ENCODE measurements around the gene PIK3CG.
A peak's percentile ranks its signal among the peaks of the same experiment; 100 is the strongest.
"Not testable (repeated sequence)": the region's sequence is repeated elsewhere in the genome, so short reads cannot be mapped to it uniquely, and the experiment has no call there.

The PIK3CG gene

GRCh38 chr7:106836816-106837215 lies 28.3 kb upstream of the PIK3CG start:
- Histone ChIP-seq H3K27me3 (no peaks in the 10 kb centered on the region), H3K9ac (no peak overlapping the region), H3K4me3 (no peak overlapping the region), H3K4me1 (peaks cover 0 to 16% (median 10%) of the 10 kb centered on the region in 10 experiments; a peak in 16 of 20 replicates), H3K4me2 (no peak overlapping the region), H3K36me3 (no peaks in the 10 kb centered on the region), H3K9me3 (replicated peaks in 1 of 11) (peaks cover 0 to 18% (median 0%) of the 10 kb centered on the region in 11 experiments; a peak in 4 of 22 replicates), H4K20me1 (no peaks in the 10 kb centered on the region), H3K27ac (no peak overlapping the region)
- TF ChIP-seq Cebpa-rat (IDR thresholded peaks at IDR 0.05) = no peak

- peaks cover 0 to 18% (median 0%) of the 10 kb centered on the region in 11 experiments; a peak in 4 of 22 replicates for H3K9me3 ChIP-seq (replicated peaks in 1 of 11)
- H3K4me2 ChIP-seq = 0 out of 22 replicates have a peak overlapping the region, but pooled peaks of 1 of the 11 experiments have one; percentile 23
These were observed 25.6 kb upstream of the PIK3CG start for GRCh38 chr7:106839511-106839910.

GRCh38 chr7:106840342-106840741 lies 24.7 kb upstream of the PIK3CG start:
- H3K4me2 ChIP-seq = peak overlapping the region in 10 of 11 experiments; percentile 7 to 42 (median 20); a peak in 10 of 22 replicates
- no peak overlapping the region for H3K9ac ChIP-seq
- H3K4me3 ChIP-seq = no peak overlapping the region

More at GRCh38 chr7:106839511-106839910, 25.6 kb upstream of the PIK3CG start:
- no peaks in the 10 kb centered on the region for H3K36me3 ChIP-seq
- TF ChIP-seq Cebpa-rat (IDR thresholded peaks at IDR 0.05) = no peak
- no peak overlapping the region for H3K9ac ChIP-seq
- no peak overlapping the region for H3K4me3 ChIP-seq
- H4K20me1 ChIP-seq = no peaks in the 10 kb centered on the region
- no peaks in the 10 kb centered on the region for H3K27me3 ChIP-seq
- H3K27ac ChIP-seq = no peak overlapping the region
- peaks cover 0 to 16% (median 10%) of the 10 kb centered on the region in 10 experiments; a peak in 16 of 20 replicates for H3K4me1 ChIP-seq

GRCh38 chr7:106841896-106842390 lies 23.1 kb upstream of the PIK3CG start:
- Histone ChIP-seq H3K9me3 (replicated peaks in 1 of 11) (peaks cover 0 to 15% (median 0%) of the 10 kb centered on the region in 11 experiments; a peak in 4 of 22 replicates), H3K27ac (no peak overlapping the region), H3K36me3 (no peaks in the 10 kb centered on the region), H3K9ac (no peak overlapping the region), H3K27me3 (no peaks in the 10 kb centered on the region), H3K4me2 (no peak overlapping the region), H3K4me1 (peaks cover 0 to 16% (median 10%) of the 10 kb centered on the region in 10 experiments; a peak in 16 of 20 replicates), H4K20me1 (no peaks in the 10 kb centered on the region), H3K4me3 (no peak overlapping the region)
- no peak for TF ChIP-seq Cebpa-rat (IDR thresholded peaks at IDR 0.05)

More at GRCh38 chr7:106840342-106840741, 24.7 kb upstream of the PIK3CG start:
- TF ChIP-seq Cebpa-rat (IDR thresholded peaks at IDR 0.05) = no peak
- Histone ChIP-seq H3K27ac (no peak overlapping the region), H4K20me1 (no peaks in the 10 kb centered on the region), H3K4me1 (peaks cover 0 to 16% (median 10%) of the 10 kb centered on the region in 10 experiments; a peak in 16 of 20 replicates), H3K9me3 (replicated peaks in 1 of 11) (peaks cover 0 to 18% (median 0%) of the 10 kb centered on the region in 11 experiments; a peak in 4 of 22 replicates), H3K36me3 (no peaks in the 10 kb centered on the region), H3K27me3 (no peaks in the 10 kb centered on the region)

- Histone ChIP-seq H3K36me3 (no peaks in the 10 kb centered on the region), H3K4me3 (no peak overlapping the region), H4K20me1 (no peaks in the 10 kb centered on the region), H3K27ac (no peak overlapping the region), H3K4me2 (no peak overlapping the region), H3K9me3 (replicated peaks in 1 of 11) (no peaks in the 10 kb centered on the region), H3K4me1 (peaks cover 0 to 15% (median 10%) of the 10 kb centered on the region in 10 experiments; a peak in 16 of 20 replicates), H3K9ac (no peak overlapping the region), H3K27me3 (no peaks in the 10 kb centered on the region)
- no peak for TF ChIP-seq Cebpa-rat (IDR thresholded peaks at IDR 0.05)
These were observed 20.6 kb upstream of the PIK3CG start for GRCh38 chr7:106844279-106844997.

- H3K27ac ChIP-seq = no peak overlapping the region
- peaks cover 0 to 13% (median 0%) of the 10 kb centered on the region in 11 experiments; a peak in 3 of 22 replicates for H3K9me3 ChIP-seq (replicated peaks in 1 of 11)
- no peaks in the 10 kb centered on the region for H4K20me1 ChIP-seq
- no peaks in the 10 kb centered on the region for H3K36me3 ChIP-seq
- H3K27me3 ChIP-seq = no peaks in the 10 kb centered on the region
- no peak overlapping the region for H3K9ac ChIP-seq
- H3K4me2 ChIP-seq = no peak overlapping the region
- TF ChIP-seq Cebpa-rat (IDR thresholded peaks at IDR 0.05) = no peak
- H3K4me1 ChIP-seq = no peaks in the 10 kb centered on the region
- no peak overlapping the region for H3K4me3 ChIP-seq
These were observed 17.0 kb upstream of the PIK3CG start for GRCh38 chr7:106848049-106848448.

GRCh38 chr7:106848851-106849442 lies 16.1 kb upstream of the PIK3CG start:
- Histone ChIP-seq H4K20me1 (no peaks in the 10 kb centered on the region), H3K4me2 (no peak overlapping the region), H3K36me3 (no peaks in the 10 kb centered on the region), H3K4me1 (no peaks in the 10 kb centered on the region), H3K27ac (no peak overlapping the region), H3K27me3 (no peaks in the 10 kb centered on the region), H3K9ac (no peak overlapping the region), H3K9me3 (replicated peaks in 1 of 11) (peaks cover 0 to 13% (median 0%) of the 10 kb centered on the region in 11 experiments; a peak in 3 of 22 replicates), H3K4me3 (no peak overlapping the region)
- no peak for TF ChIP-seq Cebpa-rat (IDR thresholded peaks at IDR 0.05)

- H3K9ac ChIP-seq, H3K4me3 ChIP-seq, H3K4me1 ChIP-seq, H3K27me3 ChIP-seq, H3K27ac ChIP-seq, H3K36me3 ChIP-seq, H4K20me1 ChIP-seq, H3K4me2 ChIP-seq: not testable (repeated sequence)
- peaks cover 0 to 15% (median 5%) of the 10 kb centered on the region in 11 experiments; a peak in 5 of 22 replicates for H3K9me3 ChIP-seq (replicated peaks in 1 of 11)
These were observed 13.4 kb upstream of the PIK3CG start for GRCh38 chr7:106851632-106852031.

GRCh38 chr7:106853250-106853908 lies 11.7 kb upstream of the PIK3CG start:
- Histone ChIP-seq H3K4me2 (no peak overlapping the region), H3K9me3 (replicated peaks in 1 of 11) (peaks cover 11 to 33% (median 18%) of the 10 kb centered on the region in 11 experiments), H3K27me3 (no peaks in the 10 kb centered on the region), H3K4me1 (peaks cover 0 to 7% (median 0%) of the 10 kb centered on the region in 10 experiments; a peak in 1 of 20 replicates), H4K20me1 (no peaks in the 10 kb centered on the region), H3K9ac (no peak overlapping the region), H3K27ac (no peak overlapping the region), H3K4me3 (no peak overlapping the region), H3K36me3 (peaks cover 0 to 3% (median 0%) of the 10 kb centered on the region in 11 experiments; a peak in 2 of 22 replicates)
- TF ChIP-seq Cebpa-rat (IDR thresholded peaks at IDR 0.05) = no peak
